H9 (cell line): ENCODE data around the gene REEP3. TPM values are rescaled to one million over a fixed set of nuclear protein-coding genes. Genes with fewer than 3 reads are reported as not detected.
A peak's percentile ranks its signal among the peaks of the same experiment; 100 is the strongest.

Source experiments
- DNase-seq: peaks from one replicate; pipeline ENCODE4 v3.0.0-alpha.2; 2017
- H2AFZ ChIP-seq: one replicate; pipeline ENCODE4 v1.6.1; 2013; ENCODE audit warnings: mild to moderate bottlenecking, low read length, control low read depth, moderate library complexity
- H2AK5ac ChIP-seq: 2 replicates; pipeline ENCODE4 v1.6.1; 2013; ENCODE audit warnings: low read length, control low read depth, mixed read lengths; ENCODE audit not compliant: insufficient read length
- H2BK120ac ChIP-seq: one replicate; pipeline ENCODE4 v1.6.1; 2013; ENCODE audit warnings: low read depth, mild to moderate bottlenecking, low read length, control low read depth, inconsistent platforms; ENCODE audit not compliant: poor library complexity, severe bottlenecking
- H2BK12ac ChIP-seq: 2 replicates; pipeline ENCODE4 v1.6.1; 2013; ENCODE audit warnings: low read length, control low read depth, mixed read lengths, low read depth; ENCODE audit not compliant: insufficient read length
- H2BK15ac ChIP-seq: 2 replicates; pipeline ENCODE4 v1.6.1; 2013; ENCODE audit warnings: low read depth, low read length, control low read depth
- H2BK20ac ChIP-seq: one replicate; pipeline ENCODE4 v1.6.1; 2013; ENCODE audit warnings: low read depth, mild to moderate bottlenecking, low read length, control low read depth, inconsistent platforms; ENCODE audit not compliant: poor library complexity, severe bottlenecking
- H2BK5ac ChIP-seq: 2 replicates; pipeline ENCODE4 v1.6.1; 2013; ENCODE audit warnings: low read length, control low read depth, mixed read lengths; ENCODE audit not compliant: insufficient read length
- H3K14ac ChIP-seq: 2 replicates; pipeline ENCODE4 v1.6.1; 2013; ENCODE audit warnings: low read length, control low read depth; ENCODE audit not compliant: insufficient read depth
- H3K18ac ChIP-seq: 2 replicates; pipeline ENCODE4 v1.6.1; 2013; ENCODE audit warnings: low read depth, mild to moderate bottlenecking, mixed read lengths, low read length, control low read depth; ENCODE audit not compliant: insufficient read length
- H3K23ac ChIP-seq: 2 replicates; pipeline ENCODE4 v1.6.1; 2013; ENCODE audit warnings: low read length, control low read depth, mixed read lengths, low read depth; ENCODE audit not compliant: insufficient read length
- H3K23me2 ChIP-seq: 2 replicates; pipeline ENCODE4 v1.6.1; 2013; ENCODE audit warnings: low read depth, mild to moderate bottlenecking, mixed read lengths, low read length, control low read depth; ENCODE audit not compliant: insufficient read length, poor library complexity, severe bottlenecking
- H3K27ac ChIP-seq: 2 replicates; pipeline ENCODE4 v1.5.1; 2013; ENCODE audit warnings: low read length, control low read depth, mixed read lengths, low read depth; ENCODE audit not compliant: insufficient read length
- H3K27me3 ChIP-seq: 2 replicates; pipeline ENCODE4 v1.6.1; 2013; ENCODE audit warnings: low read length, control low read depth, inconsistent platforms; ENCODE audit not compliant: insufficient read depth
- H3K4ac ChIP-seq: 2 replicates; pipeline ENCODE4 v1.6.1; 2013; ENCODE audit warnings: low read depth, mild to moderate bottlenecking, control low read depth, inconsistent platforms, low read length, moderate library complexity
- H3K4me1 ChIP-seq: 2 replicates; pipeline ENCODE4 v1.6.1; 2013; ENCODE audit warnings: low read length, control low read depth, inconsistent platforms; ENCODE audit not compliant: insufficient read depth
- H3K4me2 ChIP-seq: 2 replicates; pipeline ENCODE4 v1.6.1; 2013; ENCODE audit warnings: low read length, control low read depth, mixed read lengths; ENCODE audit not compliant: insufficient read length, insufficient read depth
- H3K56ac ChIP-seq: 2 replicates; pipeline ENCODE4 v1.6.1; 2013; ENCODE audit warnings: low read depth, mild to moderate bottlenecking, mixed read lengths, low read length, control low read depth; ENCODE audit not compliant: insufficient read length
- H3K79me1 ChIP-seq: 2 replicates; pipeline ENCODE4 v1.6.1; 2013; ENCODE audit warnings: low read depth, mild to moderate bottlenecking, moderate library complexity, low read length, control low read depth, inconsistent platforms; ENCODE audit not compliant: insufficient read depth, poor library complexity, severe bottlenecking
- H3K79me2 ChIP-seq: 2 replicates; pipeline ENCODE4 v1.6.1; 2013; ENCODE audit warnings: low read length, control low read depth, inconsistent platforms; ENCODE audit not compliant: insufficient read depth
- H3K9ac ChIP-seq: 2 replicates; pipeline ENCODE4 v1.6.1; 2013; ENCODE audit warnings: low read length, control low read depth, mixed read lengths; ENCODE audit not compliant: insufficient read length; ENCODE audit errors: extremely low read depth
- H3K9me3 ChIP-seq: one replicate; pipeline ENCODE4 v1.6.1; 2013; ENCODE audit warnings: low read depth, low read length, inconsistent platforms; ENCODE audit not compliant: control insufficient read depth
- H3T11ph ChIP-seq: one replicate; pipeline ENCODE4 v1.6.1; 2013; ENCODE audit warnings: mild to moderate bottlenecking, low read length, control low read depth, inconsistent platforms
- H4K20me1 ChIP-seq: one replicate; pipeline ENCODE4 v1.6.1; 2013; ENCODE audit not compliant: control insufficient read depth, insufficient read length, insufficient read depth
- H4K5ac ChIP-seq: 2 replicates; pipeline ENCODE4 v1.6.1; 2013; ENCODE audit warnings: low read depth, mild to moderate bottlenecking, mixed read lengths, low read length, control low read depth; ENCODE audit not compliant: insufficient read length
- H4K8ac ChIP-seq: replicated peaks from 2 replicates; pipeline ENCODE4 v1.6.1; 2013; ENCODE audit warnings: low read length, control low read depth, mixed read lengths, low read depth; ENCODE audit not compliant: insufficient read length
- H4K91ac ChIP-seq: 2 replicates; pipeline ENCODE4 v1.6.1; 2013; ENCODE audit warnings: low read depth, mild to moderate bottlenecking, moderate library complexity, mixed read lengths, low read length, control low read depth; ENCODE audit not compliant: insufficient read length
- H3K27ac Mint-ChIP-seq, 3 experiments: 2 replicates in 2 of 3; 3 replicates in 1 of 3; pipeline ENCODE4 v1.8.0; 2020 to 2021; ENCODE audit warnings: mixed read lengths in 3 of 3, mild to moderate bottlenecking in 1 of 3, moderate library complexity in 1 of 3
- H3K27me3 Mint-ChIP-seq: 2 replicates; pipeline ENCODE4 v1.8.0; 2021; ENCODE audit warnings: low read depth, mild to moderate bottlenecking, moderate library complexity, mixed read lengths
- H3K36me3 Mint-ChIP-seq, 3 experiments: 2 replicates in 2 of 3; 3 replicates in 1 of 3; pipeline ENCODE4 v1.8.0; 2020 to 2021; ENCODE audit warnings: low read depth in 3 of 3, mixed read lengths in 3 of 3; ENCODE audit not compliant: insufficient read depth in 1 of 3
- H3K4me1 Mint-ChIP-seq, 2 experiments: 2 replicates each; pipeline ENCODE4 v1.8.0; 2020; ENCODE audit warnings: mixed read lengths in 2 of 2
- H3K4me3 Mint-ChIP-seq, 2 experiments: 2 replicates in 1 of 2; 3 replicates in 1 of 2; pipeline ENCODE4 v1.8.0; 2020 to 2021; ENCODE audit warnings: mild to moderate bottlenecking in 2 of 2, mixed read lengths in 2 of 2, moderate library complexity in 1 of 2
- H3K9me3 Mint-ChIP-seq, 2 experiments: 2 replicates in 1 of 2; 3 replicates in 1 of 2; pipeline ENCODE4 v1.8.0; 2020; ENCODE audit warnings: mild to moderate bottlenecking in 2 of 2, mixed read lengths in 2 of 2, moderate library complexity in 1 of 2
- WGBS: extraction: QIAGEN DNeasy Blood & Tissue Kit; methylation state at CpG from one replicate; pipeline ENCODE4 v1.1.7; 2013; ENCODE audit warnings: missing lambda C conversion rate, low lambda C conversion rate, mixed read lengths; ENCODE audit not compliant: insufficient read length; ENCODE audit errors: extremely low coverage; 5-methylcytosine and 5-hydroxymethylcytosine counted together
- total RNA-seq: library from RNA; stranded (reverse); gene quantifications from 2 replicates; pipeline ENCODE4 v1.2.1, GENCODE V29; 2021
- TF ChIP-seq, protein P1 (sequence below): fragments of 200-600 bp; sonication (generic); conservative IDR thresholded peaks from 3 replicates; pipeline ENCODE4 v1.8.0; 2021; ENCODE audit warnings: antibody characterized with exemption, mild to moderate bottlenecking

The REEP3 gene
- total RNA-seq, 1 experiment from 2014 or later = 21.4 TPM

DNA sequence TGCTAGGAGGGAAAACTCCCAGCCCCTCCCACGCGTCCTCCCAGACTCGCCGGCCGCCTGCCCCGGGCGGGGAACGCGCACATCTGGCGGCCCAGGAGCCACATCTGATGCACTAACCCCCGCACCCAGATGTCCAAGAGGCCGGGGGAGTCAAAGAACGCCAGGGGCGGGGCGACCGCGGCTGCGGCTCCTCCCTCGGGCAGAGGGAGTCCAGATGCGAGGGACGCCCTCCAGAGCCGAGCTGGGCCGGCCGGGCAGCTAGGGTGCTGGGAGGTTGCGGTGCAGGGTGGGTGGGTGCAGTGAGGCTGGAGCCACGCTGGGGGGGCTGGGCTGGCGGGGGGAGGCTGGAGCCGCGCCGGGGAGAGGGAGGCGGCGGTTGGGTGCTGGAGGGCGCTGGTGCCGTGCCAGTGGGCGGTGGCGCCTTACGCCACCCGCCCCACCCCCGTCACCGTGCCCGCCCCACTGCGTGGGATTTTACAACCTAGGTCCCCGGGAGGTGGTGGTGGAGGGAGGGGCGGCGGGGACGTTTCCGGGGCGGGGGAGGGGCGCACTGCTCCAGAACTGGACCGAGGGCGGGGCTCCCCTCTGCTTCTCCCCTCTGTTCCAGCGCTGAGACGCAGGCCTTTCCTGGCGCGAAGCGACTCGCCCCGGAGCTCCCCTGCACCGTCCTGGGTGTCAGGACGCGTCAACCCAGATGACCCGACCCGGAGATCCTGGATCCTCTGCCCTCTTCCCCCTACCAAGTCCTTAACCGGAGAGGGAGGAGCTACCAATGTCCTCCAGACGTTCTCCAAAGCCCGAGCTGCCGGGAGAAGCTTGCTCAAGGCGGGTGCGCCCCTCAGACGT is 109.1 kb downstream of the REEP3 start:
- Histone ChIP-seq H3T11ph (no peak overlapping the region), H2BK120ac (peak overlapping the region; percentile 97), H3K4ac (peak overlapping the region; percentile 91), H4K20me1 (no peaks in the 10 kb centered on the region), H3K79me2 (no peaks in the 10 kb centered on the region), H3K4me1 (peaks cover 2% of the 10 kb centered on the region; the same call in 1 of the 2 replicates), H4K91ac (peak overlapping the region; percentile 42), H3K9ac (peak overlapping the region; percentile 70), H3K14ac (peak overlapping the region; percentile 94), H3K56ac (no peak overlapping the region), H3K79me1 (no peaks in the 10 kb centered on the region), H2BK5ac (peak overlapping the region; percentile 23), H3K18ac (peak overlapping the region; percentile 90), H3K4me2 (peak overlapping the region; percentile 90), H2AFZ (peak overlapping the region; percentile 52), H2AK5ac (no peak overlapping the region), H3K23me2 (peaks cover 15% of the 10 kb centered on the region), H4K5ac (peak overlapping the region; percentile 24), H4K8ac (no peak overlapping the region), H2BK15ac (no peak overlapping the region; the same call in 1 of the 2 replicates), H2BK20ac (no peak overlapping the region), H3K27ac (peak overlapping the region; percentile 95), H3K27me3 (no peaks in the 10 kb centered on the region), H3K23ac (no peak overlapping the region), H3K9me3 (no peaks in the 10 kb centered on the region), H2BK12ac (peak overlapping the region; percentile 85)
- TF ChIP-seq, protein P1, sequence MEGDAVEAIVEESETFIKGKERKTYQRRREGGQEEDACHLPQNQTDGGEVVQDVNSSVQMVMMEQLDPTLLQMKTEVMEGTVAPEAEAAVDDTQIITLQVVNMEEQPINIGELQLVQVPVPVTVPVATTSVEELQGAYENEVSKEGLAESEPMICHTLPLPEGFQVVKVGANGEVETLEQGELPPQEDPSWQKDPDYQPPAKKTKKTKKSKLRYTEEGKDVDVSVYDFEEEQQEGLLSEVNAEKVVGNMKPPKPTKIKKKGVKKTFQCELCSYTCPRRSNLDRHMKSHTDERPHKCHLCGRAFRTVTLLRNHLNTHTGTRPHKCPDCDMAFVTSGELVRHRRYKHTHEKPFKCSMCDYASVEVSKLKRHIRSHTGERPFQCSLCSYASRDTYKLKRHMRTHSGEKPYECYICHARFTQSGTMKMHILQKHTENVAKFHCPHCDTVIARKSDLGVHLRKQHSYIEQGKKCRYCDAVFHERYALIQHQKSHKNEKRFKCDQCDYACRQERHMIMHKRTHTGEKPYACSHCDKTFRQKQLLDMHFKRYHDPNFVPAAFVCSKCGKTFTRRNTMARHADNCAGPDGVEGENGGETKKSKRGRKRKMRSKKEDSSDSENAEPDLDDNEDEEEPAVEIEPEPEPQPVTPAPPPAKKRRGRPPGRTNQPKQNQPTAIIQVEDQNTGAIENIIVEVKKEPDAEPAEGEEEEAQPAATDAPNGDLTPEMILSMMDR = no peak
- DNase-seq = peak; percentile 93
- H3K36me3 Mint-ChIP-seq = no peaks in the 10 kb centered on the region
- H3K27ac Mint-ChIP-seq = peak overlapping the region; percentile 98 to 100 (median 98)
- H3K4me3 Mint-ChIP-seq = peak overlapping the region; percentile 85 to 93
- H3K27me3 Mint-ChIP-seq = peaks cover 2% of the 10 kb centered on the region
- peaks cover 29 to 34% of the 10 kb centered on the region in 2 experiments for H3K4me1 Mint-ChIP-seq
- WGBS = no CpG with 5 or more reads among the region's 70 CpGs
- no peaks in the 10 kb centered on the region for H3K9me3 Mint-ChIP-seq
